Keratinocyte (primary cell): ENCODE data around the gene NIT2.

Experiments used
- CTCF ChIP-seq, 3 experiments: IDR thresholded peaks in 1 of 3; conservative IDR thresholded peaks in 1 of 3; optimal IDR thresholded peaks in 1 of 3; 2 replicates in 2 of 3; 3 replicates in 1 of 3; pipeline versions ENCODE3 to v1.5.1; 2011; ENCODE audit warnings: low read length in 3 of 3, mild to moderate bottlenecking in 3 of 3, moderate library complexity in 2 of 3, control low read depth in 1 of 3, inconsistent platforms in 1 of 3; ENCODE audit not compliant: insufficient read depth in 2 of 3; ENCODE audit errors: extremely low read depth in 1 of 3
- EZH2 ChIP-seq: IDR thresholded peaks from one replicate; pipeline ENCODE4 v1.6.1; 2012; ENCODE audit warnings: inconsistent platforms, mild to moderate bottlenecking, low read length, moderate library complexity

- TF ChIP-seq CTCF (optimal IDR thresholded peaks at IDR 0.05 in 1 of 3, IDR thresholded peaks at IDR 0.05 in 1 of 3, conservative IDR thresholded peaks at IDR 0.05 in 1 of 3; ENCODE audit: extremely low read depth in 1 of 3, insufficient read depth in 2 of 3, low read length in 3 of 3) (no peak), EZH2 (no peak)
Measured at GRCh38 chr3:100400419-100400779, 65.8 kb downstream of the NIT2 start.
